ENCODE results near the gene NEDD9. TPM values are rescaled to one million over a fixed set of nuclear protein-coding genes. Genes with fewer than 3 reads are reported as not detected.
A peak's percentile ranks its signal among the peaks of the same experiment; 100 is the strongest.

NEDD9 gene
- total and polyA plus RNA-seq, 2 of the 13 experiments (the other 11 are each of a cell fraction or from before 2014, with no cell fraction given) = 27.1 to 389 TPM

DNA sequence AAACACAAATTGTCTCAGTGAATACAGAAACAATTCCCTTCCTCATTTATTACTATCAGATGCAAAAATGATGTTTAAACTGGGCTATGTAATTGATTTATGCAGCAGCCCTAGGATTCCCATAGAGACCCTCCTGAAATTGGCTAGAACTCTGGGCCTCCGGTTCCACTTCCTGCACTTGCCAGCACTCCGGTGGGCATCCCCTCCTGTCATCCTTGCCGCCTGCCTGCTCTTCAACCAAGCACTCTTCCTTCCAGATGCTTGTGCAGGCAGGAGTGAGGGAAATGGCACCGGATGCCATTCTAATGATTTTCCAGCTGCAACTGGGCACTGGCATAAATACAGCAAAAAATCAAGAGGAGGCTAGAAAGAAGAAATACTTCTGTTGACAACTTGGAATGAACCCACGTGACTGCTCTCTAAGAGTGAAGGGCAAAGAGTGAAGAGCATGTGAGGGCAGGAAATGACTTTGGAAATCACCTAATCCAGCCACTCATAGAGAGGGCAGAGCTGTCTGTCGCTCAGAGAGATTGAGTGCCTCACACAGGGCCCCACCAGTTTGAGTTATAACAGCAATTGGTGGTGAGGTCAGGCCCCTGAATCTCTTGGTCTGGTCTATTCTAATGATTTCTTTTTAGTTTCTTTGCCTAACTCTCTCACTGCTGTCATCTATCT lies 3.7 kb upstream of the NEDD9 start (continued):
- TF ChIP-seq, protein P1, sequence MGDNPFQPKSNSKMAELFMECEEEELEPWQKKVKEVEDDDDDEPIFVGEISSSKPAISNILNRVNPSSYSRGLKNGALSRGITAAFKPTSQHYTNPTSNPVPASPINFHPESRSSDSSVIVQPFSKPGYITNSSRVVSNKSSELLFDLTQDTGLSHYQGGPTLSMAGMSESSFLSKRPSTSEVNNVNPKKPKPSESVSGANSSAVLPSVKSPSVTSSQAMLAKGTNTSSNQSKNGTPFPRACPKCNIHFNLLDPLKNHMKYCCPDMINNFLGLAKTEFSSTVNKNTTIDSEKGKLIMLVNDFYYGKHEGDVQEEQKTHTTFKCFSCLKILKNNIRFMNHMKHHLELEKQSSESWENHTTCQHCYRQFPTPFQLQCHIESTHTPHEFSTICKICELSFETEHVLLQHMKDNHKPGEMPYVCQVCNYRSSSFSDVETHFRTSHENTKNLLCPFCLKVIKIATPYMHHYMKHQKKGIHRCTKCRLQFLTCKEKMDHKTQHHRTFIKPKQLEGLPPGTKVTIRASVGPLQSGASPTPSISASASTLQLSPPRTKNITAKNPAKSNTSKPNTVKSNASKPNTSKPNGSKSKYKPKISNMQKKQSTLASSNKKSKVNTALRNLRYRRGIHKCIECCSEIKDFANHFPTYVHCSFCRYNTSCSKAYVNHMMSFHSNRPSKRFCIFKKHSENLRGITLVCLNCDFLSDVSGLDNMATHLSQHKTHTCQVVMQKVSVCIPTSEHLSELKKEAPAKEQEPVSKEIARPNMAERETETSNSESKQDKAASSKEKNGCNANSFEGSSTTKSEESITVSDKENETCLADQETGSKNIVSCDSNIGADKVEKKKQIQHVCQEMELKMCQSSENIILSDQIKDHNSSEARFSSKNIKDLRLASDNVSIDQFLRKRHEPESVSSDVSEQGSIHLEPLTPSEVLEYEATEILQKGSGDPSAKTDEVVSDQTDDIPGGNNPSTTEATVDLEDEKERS (CRISPR knock-in tag; IDR thresholded peaks at IDR 0.05) = no peak
- TF ChIP-seq ZNF224 (CRISPR knock-in tag; IDR thresholded peaks at IDR 0.05) (no peak), FOXO1 (CRISPR knock-in tag; IDR thresholded peaks at IDR 0.05) (no peak), SP140L (CRISPR knock-in tag; IDR thresholded peaks at IDR 0.05; ENCODE audit: borderline replicate concordance) (no peak), AGO2 (optimal IDR thresholded peaks at IDR 0.05; ENCODE audit: low read depth, low read length) (no peak), POLR2AphosphoS5 (IDR thresholded peaks at IDR 0.05; ENCODE audit: low read depth, low read length) (no peak), RBFOX2 (IDR thresholded peaks at IDR 0.05; ENCODE audit: low read depth, low read length) (0 out of 2 replicates have a peak, but pooled peaks have one; percentile 39), ZNF326 (CRISPR knock-in tag; IDR thresholded peaks at IDR 0.05; ENCODE audit: borderline replicate concordance) (no peak), ARNTL (CRISPR knock-in tag; IDR thresholded peaks at IDR 0.05) (no peak), NR2F2 (IDR thresholded peaks at IDR 0.05; ENCODE audit: borderline replicate concordance, low read depth) (peak; percentile 24; the same call in 1 of the 2 replicates), BCL6 (CRISPR knock-in tag; IDR thresholded peaks at IDR 0.05) (peak; percentile 87), ZNF879 (CRISPR knock-in tag; IDR thresholded peaks at IDR 0.05) (no peak), ZFP36L1 (CRISPR knock-in tag; IDR thresholded peaks at IDR 0.05) (no peak), HMG20A (CRISPR knock-in tag; IDR thresholded peaks at IDR 0.05; ENCODE audit: borderline replicate concordance) (no peak), ZNF749 (CRISPR knock-in tag; IDR thresholded peaks at IDR 0.05; ENCODE audit: borderline replicate concordance) (no peak), SAP130 (CRISPR knock-in tag; IDR thresholded peaks at IDR 0.05; ENCODE audit: low read depth) (peak; percentile 53)
- TF ChIP-seq, protein P2, sequence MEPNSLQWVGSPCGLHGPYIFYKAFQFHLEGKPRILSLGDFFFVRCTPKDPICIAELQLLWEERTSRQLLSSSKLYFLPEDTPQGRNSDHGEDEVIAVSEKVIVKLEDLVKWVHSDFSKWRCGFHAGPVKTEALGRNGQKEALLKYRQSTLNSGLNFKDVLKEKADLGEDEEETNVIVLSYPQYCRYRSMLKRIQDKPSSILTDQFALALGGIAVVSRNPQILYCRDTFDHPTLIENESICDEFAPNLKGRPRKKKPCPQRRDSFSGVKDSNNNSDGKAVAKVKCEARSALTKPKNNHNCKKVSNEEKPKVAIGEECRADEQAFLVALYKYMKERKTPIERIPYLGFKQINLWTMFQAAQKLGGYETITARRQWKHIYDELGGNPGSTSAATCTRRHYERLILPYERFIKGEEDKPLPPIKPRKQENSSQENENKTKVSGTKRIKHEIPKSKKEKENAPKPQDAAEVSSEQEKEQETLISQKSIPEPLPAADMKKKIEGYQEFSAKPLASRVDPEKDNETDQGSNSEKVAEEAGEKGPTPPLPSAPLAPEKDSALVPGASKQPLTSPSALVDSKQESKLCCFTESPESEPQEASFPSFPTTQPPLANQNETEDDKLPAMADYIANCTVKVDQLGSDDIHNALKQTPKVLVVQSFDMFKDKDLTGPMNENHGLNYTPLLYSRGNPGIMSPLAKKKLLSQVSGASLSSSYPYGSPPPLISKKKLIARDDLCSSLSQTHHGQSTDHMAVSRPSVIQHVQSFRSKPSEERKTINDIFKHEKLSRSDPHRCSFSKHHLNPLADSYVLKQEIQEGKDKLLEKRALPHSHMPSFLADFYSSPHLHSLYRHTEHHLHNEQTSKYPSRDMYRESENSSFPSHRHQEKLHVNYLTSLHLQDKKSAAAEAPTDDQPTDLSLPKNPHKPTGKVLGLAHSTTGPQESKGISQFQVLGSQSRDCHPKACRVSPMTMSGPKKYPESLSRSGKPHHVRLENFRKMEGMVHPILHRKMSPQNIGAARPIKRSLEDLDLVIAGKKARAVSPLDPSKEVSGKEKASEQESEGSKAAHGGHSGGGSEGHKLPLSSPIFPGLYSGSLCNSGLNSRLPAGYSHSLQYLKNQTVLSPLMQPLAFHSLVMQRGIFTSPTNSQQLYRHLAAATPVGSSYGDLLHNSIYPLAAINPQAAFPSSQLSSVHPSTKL (CRISPR knock-in tag; IDR thresholded peaks at IDR 0.05) = peak; percentile 54; the same call in 1 of the 2 replicates
- TF ChIP-seq, protein P3, sequence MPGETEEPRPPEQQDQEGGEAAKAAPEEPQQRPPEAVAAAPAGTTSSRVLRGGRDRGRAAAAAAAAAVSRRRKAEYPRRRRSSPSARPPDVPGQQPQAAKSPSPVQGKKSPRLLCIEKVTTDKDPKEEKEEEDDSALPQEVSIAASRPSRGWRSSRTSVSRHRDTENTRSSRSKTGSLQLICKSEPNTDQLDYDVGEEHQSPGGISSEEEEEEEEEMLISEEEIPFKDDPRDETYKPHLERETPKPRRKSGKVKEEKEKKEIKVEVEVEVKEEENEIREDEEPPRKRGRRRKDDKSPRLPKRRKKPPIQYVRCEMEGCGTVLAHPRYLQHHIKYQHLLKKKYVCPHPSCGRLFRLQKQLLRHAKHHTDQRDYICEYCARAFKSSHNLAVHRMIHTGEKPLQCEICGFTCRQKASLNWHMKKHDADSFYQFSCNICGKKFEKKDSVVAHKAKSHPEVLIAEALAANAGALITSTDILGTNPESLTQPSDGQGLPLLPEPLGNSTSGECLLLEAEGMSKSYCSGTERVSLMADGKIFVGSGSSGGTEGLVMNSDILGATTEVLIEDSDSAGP (CRISPR knock-in tag; IDR thresholded peaks at IDR 0.05; ENCODE audit: borderline replicate concordance) = peak; percentile 42; the same call in 1 of the 2 replicates
- TF ChIP-seq, protein P4, sequence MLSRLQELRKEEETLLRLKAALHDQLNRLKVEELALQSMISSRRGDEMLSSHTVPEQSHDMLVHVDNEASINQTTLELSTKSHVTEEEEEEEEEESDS (CRISPR knock-in tag; IDR thresholded peaks at IDR 0.05; ENCODE audit: borderline replicate concordance) = no peak
- TF ChIP-seq, protein P5, sequence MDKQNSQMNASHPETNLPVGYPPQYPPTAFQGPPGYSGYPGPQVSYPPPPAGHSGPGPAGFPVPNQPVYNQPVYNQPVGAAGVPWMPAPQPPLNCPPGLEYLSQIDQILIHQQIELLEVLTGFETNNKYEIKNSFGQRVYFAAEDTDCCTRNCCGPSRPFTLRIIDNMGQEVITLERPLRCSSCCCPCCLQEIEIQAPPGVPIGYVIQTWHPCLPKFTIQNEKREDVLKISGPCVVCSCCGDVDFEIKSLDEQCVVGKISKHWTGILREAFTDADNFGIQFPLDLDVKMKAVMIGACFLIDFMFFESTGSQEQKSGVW (CRISPR knock-in tag; IDR thresholded peaks at IDR 0.05; ENCODE audit: borderline replicate concordance) = no peak

Data from HepG2 (cell line).